Endometrial microvascular endothelial cells (primary cell): ENCODE data around the gene DUSP11. TPM values are rescaled to one million over a fixed set of nuclear protein-coding genes. Genes with fewer than 3 reads are reported as not detected.
"Not testable (repeated sequence)": the region's sequence is repeated elsewhere in the genome, so short reads cannot be mapped to it uniquely, and the experiment has no call there.

ENCODE experiments used
- in situ Hi-C: cut with HindIII; loops from 2 replicates; pipeline ENCODE4 v1.10.0; 2017; ENCODE audit warnings: low sequenced_read_pairs, low pct_unique_long_range_greater_than_20kb; ENCODE audit errors: inconsistent ontology term
- total RNA-seq: library from RNA; depleted of rRNA; stranded (reverse); fragments of >200 nt; gene quantifications from one replicate; pipeline ENCODE4 v1.2.3, GENCODE V29; 2015; ENCODE audit errors: inconsistent ontology term

DUSP11 gene
- total RNA-seq, 1 donor from 2014 or later: 30.2 TPM

DNA sequence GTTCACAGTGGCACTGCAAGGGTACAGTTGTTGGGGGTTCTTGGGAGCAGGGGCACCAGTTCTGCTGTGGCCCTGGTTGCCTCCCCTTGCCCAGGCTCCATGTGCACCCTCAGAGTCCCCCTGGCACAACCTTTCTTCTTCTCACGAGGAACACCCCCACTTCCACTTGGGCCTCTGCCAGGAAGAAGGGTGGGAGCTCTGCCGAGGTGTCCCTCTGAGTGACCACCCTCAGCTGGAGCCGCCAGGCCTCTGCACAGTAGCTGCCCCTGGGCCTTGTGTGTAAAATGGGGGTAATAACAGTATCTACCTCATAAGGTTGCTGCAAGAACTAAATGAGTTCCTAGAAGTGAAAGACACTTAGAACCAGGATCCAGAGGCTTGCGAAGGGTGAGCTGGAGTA lies 51.2 kb downstream of the DUSP11 start:
- in situ Hi-C loops: no loop called here

GRCh38 chr2:73728043-73728442 lies 51.9 kb downstream of the DUSP11 start:
- in situ Hi-C loops: no loop called here

DNA sequence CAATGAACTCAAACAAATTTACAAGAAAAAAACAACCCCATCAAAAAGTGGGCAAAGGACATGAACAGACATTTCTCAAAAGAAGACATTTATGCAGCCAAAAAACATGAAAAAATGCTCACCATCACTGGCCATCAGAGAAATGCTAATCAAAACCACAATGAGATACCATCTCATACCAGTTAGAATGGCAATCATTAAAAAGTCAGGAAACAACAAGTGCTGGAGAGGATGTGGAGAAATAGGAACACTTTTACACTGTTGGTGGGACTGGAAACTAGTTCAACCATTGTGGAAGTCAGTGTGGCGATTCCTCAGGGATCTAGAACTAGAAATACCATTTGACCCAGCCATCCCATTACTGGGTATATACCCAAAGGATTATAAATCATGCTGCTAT lies 53.2 kb downstream of the DUSP11 start:
- in situ Hi-C loops: not testable (repeated sequence)

DNA sequence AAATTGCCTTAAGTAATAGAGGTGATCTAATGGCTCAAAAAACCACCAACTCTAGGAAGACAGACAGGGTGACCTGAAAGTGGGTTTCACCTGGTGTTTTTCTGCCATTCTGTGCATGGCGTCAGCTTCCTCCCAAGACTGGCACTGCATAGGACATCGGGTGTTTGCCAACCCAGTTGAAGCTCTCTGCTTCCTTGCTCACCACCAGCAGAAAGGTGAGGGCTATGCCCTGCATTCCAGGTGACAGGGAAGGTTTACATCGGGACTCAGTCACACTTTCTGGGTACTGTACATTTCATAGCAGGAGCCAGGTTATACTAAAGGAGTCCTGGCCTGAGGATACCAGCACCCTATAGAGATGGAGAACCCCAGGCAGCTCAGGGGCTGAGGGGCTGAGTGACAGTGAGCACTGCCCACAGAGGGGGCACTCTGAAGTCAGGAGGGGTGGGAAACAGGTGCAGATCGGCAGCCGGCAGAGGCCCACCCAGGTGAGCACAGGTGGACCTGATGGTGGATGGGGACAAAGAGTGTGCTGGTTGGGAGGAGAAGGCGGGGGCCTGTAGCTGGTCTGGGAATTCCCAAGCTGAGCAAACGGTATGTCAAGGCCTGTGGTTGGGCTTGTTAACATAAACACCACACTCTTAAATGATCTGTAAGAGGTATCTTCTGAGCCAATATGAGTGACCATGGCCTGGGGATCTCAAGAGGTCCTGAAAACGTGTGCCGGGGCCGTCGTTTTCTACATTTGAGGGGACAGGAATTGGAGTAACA lies 60.9 kb downstream of the DUSP11 start:
- in situ Hi-C loops: no loop called here

GRCh38 chr2:73718421-73718820 lies 61.5 kb downstream of the DUSP11 start:
- in situ Hi-C loops: no loop called here

DNA sequence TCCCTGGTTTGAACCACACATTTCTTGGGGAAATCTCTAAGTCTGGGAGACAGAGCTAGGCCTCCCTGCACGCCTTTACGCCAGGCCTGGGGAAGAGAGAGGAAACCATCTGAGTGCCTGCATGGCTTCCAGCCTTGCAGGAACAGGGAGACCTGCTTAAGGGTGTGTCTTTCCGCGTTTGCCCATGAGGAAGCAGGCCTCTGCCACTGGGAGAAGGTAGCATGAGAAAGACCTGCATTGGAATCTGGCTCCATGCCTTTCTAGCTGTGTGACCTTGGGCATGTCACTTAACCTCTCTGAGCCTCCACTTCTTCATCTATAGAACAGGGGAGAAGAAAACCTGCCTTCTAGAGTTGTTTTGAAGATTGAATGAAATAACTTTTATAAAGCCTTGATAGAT lies 62.2 kb downstream of the DUSP11 start:
- in situ Hi-C loops: not testable (repeated sequence)

DNA sequence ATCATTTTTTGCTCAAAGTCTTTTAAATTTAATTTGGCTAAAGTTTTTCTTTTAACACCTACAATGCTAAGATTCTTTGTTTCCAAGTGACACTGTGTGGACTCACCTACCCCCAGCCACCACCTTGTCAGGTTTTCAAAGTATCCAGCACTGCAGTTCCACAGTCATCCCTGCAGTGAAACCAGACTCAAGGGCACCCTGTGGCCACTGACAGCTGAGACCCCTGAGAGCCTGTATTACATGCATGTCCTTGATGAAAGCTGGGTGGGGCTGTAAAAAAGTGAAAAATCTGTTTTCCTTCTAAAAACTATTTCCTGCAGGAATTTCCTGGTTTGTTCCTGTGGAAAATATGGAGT lies 62.7 kb downstream of the DUSP11 start:
- in situ Hi-C loops: no loop called here

GRCh38 chr2:73716543-73717250 lies 63.2 kb downstream of the DUSP11 start:
- in situ Hi-C loops: no loop called here

- in situ Hi-C loops: no loop called here
Measured at GRCh38 chr2:73714091-73714490, 65.8 kb downstream of the DUSP11 start.

Other genes starting within 250 kb of the DUSP11 start
- gene NAT8, start 137.7 kb downstream of the DUSP11 start, total RNA-seq: not detected
- 79.0 TPM for gene TPRKB, start 42.8 kb downstream of the DUSP11 start, total RNA-seq
- not detected for gene C2orf78, start 4.1 kb upstream of the DUSP11 start, total RNA-seq
- 13.9 TPM for gene STAMBP, start 48.9 kb upstream of the DUSP11 start, total RNA-seq
- 2.7 TPM for gene ACTG2, start 112.9 kb upstream of the DUSP11 start, total RNA-seq
- gene DGUOK, start 146.8 kb upstream of the DUSP11 start, total RNA-seq: 48.4 TPM
- gene TET3, start 204.8 kb upstream of the DUSP11 start, total RNA-seq: 3.3 TPM